MM.1S (cell line): ENCODE results near the gene SYCE1L.
"Not testable (repeated sequence)": the region's sequence is repeated elsewhere in the genome, so short reads cannot be mapped to it uniquely, and the experiment has no call there.

Source experiments
- EZH2 ChIP-seq: fragments of 300-600 bp; sonication (generic); optimal IDR thresholded peaks from 2 replicates; pipeline ENCODE3; 2017; ENCODE audit warnings: low read depth, mild to moderate bottlenecking, antibody characterized with exemption, low read length, mixed read lengths
- EZH2phosphoT487 ChIP-seq: fragments of 300-600 bp; sonication (generic); IDR thresholded peaks from 2 replicates; pipeline ENCODE4 v1.6.1; 2018; ENCODE audit warnings: antibody characterized with exemption, low read length
- TF ChIP-seq, protein P1 (sequence below): fragments of 300-600 bp; sonication (generic); IDR thresholded peaks from 2 replicates; pipeline ENCODE4 v1.5.1; 2016; ENCODE audit warnings: antibody characterized with exemption, low read length, mixed read lengths

DNA sequence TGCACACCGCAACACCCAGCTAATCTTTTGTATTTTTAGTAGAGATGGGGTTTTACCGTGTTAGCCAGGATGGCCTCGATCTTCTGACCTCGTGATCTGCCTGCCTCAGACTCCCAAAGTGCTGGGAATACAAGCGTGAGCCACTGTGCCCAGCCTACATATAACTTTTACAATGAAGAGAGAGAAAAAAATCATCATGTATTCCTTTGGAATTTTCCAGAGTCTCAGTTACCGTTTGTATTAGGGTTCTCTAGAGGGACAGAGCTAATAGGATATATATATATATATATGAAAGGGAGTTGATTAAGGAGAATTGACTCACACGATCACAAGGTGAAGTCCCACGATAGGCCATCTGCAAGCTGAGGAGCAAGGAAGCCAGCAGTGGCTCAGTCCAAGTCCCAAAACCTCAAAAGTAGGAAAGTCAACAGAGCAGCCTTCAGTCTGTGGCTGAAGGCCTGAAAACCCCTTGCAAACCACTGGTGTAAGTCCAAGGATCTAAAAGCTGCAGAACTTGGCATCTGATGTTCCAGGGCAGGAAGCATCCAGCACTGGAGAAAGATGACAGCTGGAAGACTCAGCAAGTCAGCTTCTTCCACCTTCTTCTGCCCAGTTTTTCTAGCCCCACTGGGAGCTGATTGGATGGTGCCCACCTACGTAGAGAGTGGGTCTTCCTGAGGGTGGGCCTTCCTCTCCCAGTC, 33.5 kb upstream of the SYCE1L start:
- TF ChIP-seq, protein P1, sequence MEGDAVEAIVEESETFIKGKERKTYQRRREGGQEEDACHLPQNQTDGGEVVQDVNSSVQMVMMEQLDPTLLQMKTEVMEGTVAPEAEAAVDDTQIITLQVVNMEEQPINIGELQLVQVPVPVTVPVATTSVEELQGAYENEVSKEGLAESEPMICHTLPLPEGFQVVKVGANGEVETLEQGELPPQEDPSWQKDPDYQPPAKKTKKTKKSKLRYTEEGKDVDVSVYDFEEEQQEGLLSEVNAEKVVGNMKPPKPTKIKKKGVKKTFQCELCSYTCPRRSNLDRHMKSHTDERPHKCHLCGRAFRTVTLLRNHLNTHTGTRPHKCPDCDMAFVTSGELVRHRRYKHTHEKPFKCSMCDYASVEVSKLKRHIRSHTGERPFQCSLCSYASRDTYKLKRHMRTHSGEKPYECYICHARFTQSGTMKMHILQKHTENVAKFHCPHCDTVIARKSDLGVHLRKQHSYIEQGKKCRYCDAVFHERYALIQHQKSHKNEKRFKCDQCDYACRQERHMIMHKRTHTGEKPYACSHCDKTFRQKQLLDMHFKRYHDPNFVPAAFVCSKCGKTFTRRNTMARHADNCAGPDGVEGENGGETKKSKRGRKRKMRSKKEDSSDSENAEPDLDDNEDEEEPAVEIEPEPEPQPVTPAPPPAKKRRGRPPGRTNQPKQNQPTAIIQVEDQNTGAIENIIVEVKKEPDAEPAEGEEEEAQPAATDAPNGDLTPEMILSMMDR = not testable (repeated sequence)
- TF ChIP-seq EZH2, EZH2phosphoT487: not testable (repeated sequence)
